Measurements from ENCODE around the gene LEF1.

DNA sequence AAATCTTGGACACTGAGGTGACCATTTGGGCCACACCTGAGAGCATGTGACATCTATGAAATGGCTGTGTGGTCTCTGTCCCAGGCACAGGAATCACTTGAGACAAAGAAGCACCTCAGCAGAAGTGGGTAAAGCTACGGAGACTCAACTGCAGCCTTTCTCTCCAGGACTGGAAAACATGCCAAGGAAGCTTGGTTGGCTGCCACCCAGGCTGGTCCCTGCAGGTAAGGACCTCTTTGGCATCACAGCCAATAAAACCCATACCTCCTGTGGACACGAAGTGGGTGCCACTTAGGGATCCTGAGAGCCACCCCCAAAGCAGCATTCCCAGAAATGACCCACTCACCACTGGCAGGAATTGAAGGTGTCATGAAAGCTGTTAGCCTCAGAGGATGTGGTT, 74.6 kb downstream of the LEF1 start:
- TF ChIP-seq TAF1 (IDR thresholded peaks at IDR 0.05; ENCODE audit: borderline replicate concordance, insufficient read depth, low read length) (no peak), POLR2AphosphoS5 (IDR thresholded peaks at IDR 0.05; ENCODE audit: low read depth, low read length) (no peak), SIN3A (IDR thresholded peaks at IDR 0.05; ENCODE audit: borderline replicate concordance, insufficient read depth, low read length) (no peak)
- TF ChIP-seq, protein P1, sequence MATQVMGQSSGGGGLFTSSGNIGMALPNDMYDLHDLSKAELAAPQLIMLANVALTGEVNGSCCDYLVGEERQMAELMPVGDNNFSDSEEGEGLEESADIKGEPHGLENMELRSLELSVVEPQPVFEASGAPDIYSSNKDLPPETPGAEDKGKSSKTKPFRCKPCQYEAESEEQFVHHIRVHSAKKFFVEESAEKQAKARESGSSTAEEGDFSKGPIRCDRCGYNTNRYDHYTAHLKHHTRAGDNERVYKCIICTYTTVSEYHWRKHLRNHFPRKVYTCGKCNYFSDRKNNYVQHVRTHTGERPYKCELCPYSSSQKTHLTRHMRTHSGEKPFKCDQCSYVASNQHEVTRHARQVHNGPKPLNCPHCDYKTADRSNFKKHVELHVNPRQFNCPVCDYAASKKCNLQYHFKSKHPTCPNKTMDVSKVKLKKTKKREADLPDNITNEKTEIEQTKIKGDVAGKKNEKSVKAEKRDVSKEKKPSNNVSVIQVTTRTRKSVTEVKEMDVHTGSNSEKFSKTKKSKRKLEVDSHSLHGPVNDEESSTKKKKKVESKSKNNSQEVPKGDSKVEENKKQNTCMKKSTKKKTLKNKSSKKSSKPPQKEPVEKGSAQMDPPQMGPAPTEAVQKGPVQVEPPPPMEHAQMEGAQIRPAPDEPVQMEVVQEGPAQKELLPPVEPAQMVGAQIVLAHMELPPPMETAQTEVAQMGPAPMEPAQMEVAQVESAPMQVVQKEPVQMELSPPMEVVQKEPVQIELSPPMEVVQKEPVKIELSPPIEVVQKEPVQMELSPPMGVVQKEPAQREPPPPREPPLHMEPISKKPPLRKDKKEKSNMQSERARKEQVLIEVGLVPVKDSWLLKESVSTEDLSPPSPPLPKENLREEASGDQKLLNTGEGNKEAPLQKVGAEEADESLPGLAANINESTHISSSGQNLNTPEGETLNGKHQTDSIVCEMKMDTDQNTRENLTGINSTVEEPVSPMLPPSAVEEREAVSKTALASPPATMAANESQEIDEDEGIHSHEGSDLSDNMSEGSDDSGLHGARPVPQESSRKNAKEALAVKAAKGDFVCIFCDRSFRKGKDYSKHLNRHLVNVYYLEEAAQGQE (IDR thresholded peaks at IDR 0.05; ENCODE audit: insufficient read depth in 1 of 2, low read depth in 2 of 2, low read length in 2 of 2) = no peak

All from PFSK-1 (cell line).